A673 (cell line): ENCODE measurements around the gene BCKDHA. TPM values are rescaled to one million over a fixed set of nuclear protein-coding genes. Genes with fewer than 3 reads are reported as not detected.
A peak's percentile ranks its signal among the peaks of the same experiment; 100 is the strongest.
"Not testable (repeated sequence)": the region's sequence is repeated elsewhere in the genome, so short reads cannot be mapped to it uniquely, and the experiment has no call there.

ENCODE experiments used
- BruUV-seq: library from RNA; stranded (reverse); fragments of 400-500 nt; replicated peaks from 2 replicates; lab custom pipeline; 2021; lab: Mats Ljungman, UMichigan
- CTCF ChIA-PET: fragments of 300-600 bp; sonication (Branson Sonifier 250); formaldehyde crosslinking; loops from one replicate; lab custom pipeline; 2022; ENCODE audit warnings: antibody characterized with exemption; lab: Charles Lee
- POLR2A ChIA-PET: fragments of 300-600 bp; sonication (Branson Sonifier 250); formaldehyde crosslinking; loops from one replicate; lab custom pipeline; 2022; ENCODE audit warnings: antibody characterized with exemption; ENCODE audit not compliant: low non-redundant PET; lab: Charles Lee
- DNase-seq: peaks from one replicate; pipeline ENCODE4 v3.0.0-alpha.2; 2015; ENCODE audit warnings: low spot score
- H3K27ac ChIP-seq: fragments of 200-600 bp; sonication (generic); 2 replicates; pipeline ENCODE4 v1.5.1; 2016; ENCODE audit warnings: mixed run types, low read depth, mild to moderate bottlenecking, mixed read lengths, antibody characterized with exemption, low read length; ENCODE audit not compliant: poor library complexity, severe bottlenecking
- H3K27me3 ChIP-seq: fragments of 200-600 bp; sonication (generic); replicated peaks from 2 replicates; pipeline ENCODE4 v1.6.1; 2017; ENCODE audit warnings: mixed run types, low read depth, mild to moderate bottlenecking, mixed read lengths, antibody characterized with exemption, low read length; ENCODE audit not compliant: insufficient read depth, poor library complexity
- H3K36me3 ChIP-seq: fragments of 200-600 bp; sonication (generic); 2 replicates; pipeline ENCODE4 v1.6.1; 2016; ENCODE audit warnings: mixed run types, mild to moderate bottlenecking, mixed read lengths, antibody characterized with exemption, low read length; ENCODE audit not compliant: insufficient read depth, poor library complexity, severe bottlenecking
- H3K4me1 ChIP-seq: fragments of 200-600 bp; sonication (generic); 2 replicates; pipeline ENCODE4 v1.6.1; 2017; ENCODE audit warnings: mixed run types, mild to moderate bottlenecking, mixed read lengths, antibody characterized with exemption, low read length; ENCODE audit not compliant: insufficient read depth, poor library complexity, severe bottlenecking
- H3K4me3 ChIP-seq: fragments of 200-600 bp; sonication (generic); 2 replicates; pipeline ENCODE4 v1.5.1; 2016; ENCODE audit warnings: low read depth, mixed run types, mild to moderate bottlenecking, mixed read lengths, low read length; ENCODE audit not compliant: poor library complexity, severe bottlenecking
- H3K9me3 ChIP-seq: fragments of 200-600 bp; sonication (generic); 2 replicates; pipeline ENCODE4 v1.6.1; 2016; ENCODE audit warnings: mixed run types, low read depth, mild to moderate bottlenecking, mixed read lengths, antibody characterized with exemption, low read length; ENCODE audit not compliant: poor library complexity, severe bottlenecking
- EZH2 ChIP-seq: fragments of 200-600 bp; sonication (generic); IDR thresholded peaks from 2 replicates; pipeline ENCODE4 v1.6.1; 2017; ENCODE audit warnings: borderline replicate concordance, low read depth, mild to moderate bottlenecking, mixed read lengths, antibody characterized with exemption, low read length; ENCODE audit not compliant: poor library complexity, severe bottlenecking
- intact Hi-C: fragments of 100-400 bp; cut with micrococcal nuclease; formaldehyde crosslinking; loops from one replicate; pipeline ENCODE4 v1.10.0; 2022; ENCODE audit not compliant: unreplicated experiment
- total RNA-seq: library from RNA; stranded (reverse); gene quantifications from 2 replicates; pipeline ENCODE4 v1.2.3, GENCODE V29; 2021
- TF ChIP-seq, protein P1 (sequence below): fragments of 300-800, 200-600 bp; sonication (generic); conservative IDR thresholded peaks from 2 replicates; pipeline ENCODE4 v1.5.1; 2017; ENCODE audit warnings: low read depth, mild to moderate bottlenecking, antibody characterized with exemption, low read length, moderate library complexity, mixed read lengths

BCKDHA gene
- total RNA-seq, 1 experiment from 2014 or later: 14.7 TPM

DNA sequence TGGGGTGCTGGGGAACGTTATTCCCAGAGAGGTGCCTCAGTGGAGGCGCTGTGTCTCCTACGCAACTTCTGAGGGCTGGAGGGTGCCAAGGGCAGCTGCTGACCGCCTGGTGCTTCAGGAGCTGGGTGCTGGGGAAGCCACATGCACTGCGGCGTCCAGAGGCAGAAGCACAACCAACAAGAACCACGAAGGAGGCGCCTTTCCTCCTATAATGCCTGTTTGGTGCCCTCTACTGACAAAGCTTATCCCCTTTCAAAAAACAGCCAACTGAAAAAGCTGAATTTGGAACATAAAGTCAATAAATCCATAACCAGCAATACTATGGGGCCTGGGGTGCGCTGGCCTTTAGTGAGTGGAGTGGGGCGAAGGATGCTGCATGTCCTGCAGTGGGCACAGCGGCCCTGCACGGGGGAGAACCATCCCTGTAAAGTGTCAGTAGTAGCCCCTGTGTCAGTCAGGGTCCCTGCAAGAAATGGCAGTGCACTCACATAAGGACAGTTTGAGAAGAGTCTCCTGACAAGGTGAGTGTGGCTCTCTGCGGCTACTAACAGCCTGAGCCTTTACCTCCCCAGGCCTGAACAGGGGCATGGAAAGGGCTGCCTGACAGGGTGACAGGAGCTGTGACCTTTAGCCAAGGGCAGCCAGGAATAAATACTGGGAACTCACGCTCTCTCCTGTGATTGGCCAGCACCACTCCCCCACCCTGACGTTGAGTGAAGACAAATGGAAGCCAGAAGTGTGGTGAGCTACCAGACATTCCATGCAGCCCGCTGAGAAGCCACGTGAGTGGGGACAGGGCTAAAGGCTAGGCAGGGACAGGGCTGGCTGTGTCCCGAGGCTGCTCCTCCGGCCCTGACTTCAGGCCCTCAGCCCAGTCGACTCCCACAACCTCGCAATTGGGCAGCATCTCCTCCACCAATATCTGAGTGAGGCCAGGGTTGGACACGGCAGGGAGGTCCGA lies 34.1 kb downstream of the BCKDHA start:
- DNase-seq: peak; percentile 36
- Histone ChIP-seq H3K9me3 (no peaks in the 10 kb centered on the region), H3K27me3 (no peaks in the 10 kb centered on the region), H3K27ac (peak overlapping the region; percentile 26), H3K4me1 (peaks cover 24% of the 10 kb centered on the region), H3K36me3 (peaks cover 14% of the 10 kb centered on the region), H3K4me3 (no peak overlapping the region)
- intact Hi-C loops: no loop called here
- CTCF ChIA-PET: interaction anchor here (0.5 to 0.6 kb wide), 2 partner anchors 8 to 70 kb away, joined by 4 to 5 read pairs; no protein-coding TSS in a partner anchor
- TF ChIP-seq, protein P1, sequence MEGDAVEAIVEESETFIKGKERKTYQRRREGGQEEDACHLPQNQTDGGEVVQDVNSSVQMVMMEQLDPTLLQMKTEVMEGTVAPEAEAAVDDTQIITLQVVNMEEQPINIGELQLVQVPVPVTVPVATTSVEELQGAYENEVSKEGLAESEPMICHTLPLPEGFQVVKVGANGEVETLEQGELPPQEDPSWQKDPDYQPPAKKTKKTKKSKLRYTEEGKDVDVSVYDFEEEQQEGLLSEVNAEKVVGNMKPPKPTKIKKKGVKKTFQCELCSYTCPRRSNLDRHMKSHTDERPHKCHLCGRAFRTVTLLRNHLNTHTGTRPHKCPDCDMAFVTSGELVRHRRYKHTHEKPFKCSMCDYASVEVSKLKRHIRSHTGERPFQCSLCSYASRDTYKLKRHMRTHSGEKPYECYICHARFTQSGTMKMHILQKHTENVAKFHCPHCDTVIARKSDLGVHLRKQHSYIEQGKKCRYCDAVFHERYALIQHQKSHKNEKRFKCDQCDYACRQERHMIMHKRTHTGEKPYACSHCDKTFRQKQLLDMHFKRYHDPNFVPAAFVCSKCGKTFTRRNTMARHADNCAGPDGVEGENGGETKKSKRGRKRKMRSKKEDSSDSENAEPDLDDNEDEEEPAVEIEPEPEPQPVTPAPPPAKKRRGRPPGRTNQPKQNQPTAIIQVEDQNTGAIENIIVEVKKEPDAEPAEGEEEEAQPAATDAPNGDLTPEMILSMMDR: peak; percentile 49
- TF ChIP-seq EZH2: no peak
- TSS peak; percentile 60 for BruUV-seq
- POLR2A ChIA-PET: no interaction called here

DNA sequence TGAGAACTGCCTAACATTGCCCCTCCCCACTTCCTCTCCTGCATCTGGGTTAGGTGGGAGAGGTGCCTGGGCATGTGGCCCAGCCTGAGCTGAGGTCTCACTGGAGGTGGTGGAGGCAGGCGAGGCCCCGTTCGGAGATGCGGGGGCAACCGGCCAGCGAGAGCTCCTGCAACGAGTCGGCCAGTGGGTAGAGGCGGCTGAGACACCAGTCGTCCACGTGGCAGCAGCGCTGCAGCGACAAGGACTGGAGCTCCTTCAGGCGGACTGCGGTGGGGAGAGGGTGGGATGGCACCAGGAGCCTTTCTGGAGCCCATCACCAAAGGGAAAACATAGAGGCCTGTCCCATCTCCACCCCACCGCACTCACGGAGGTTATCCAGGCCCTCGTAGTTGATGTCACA lies 35.6 kb downstream of the BCKDHA start:
- Histone ChIP-seq H3K36me3 (peaks cover 14% of the 10 kb centered on the region), H3K4me1 (peaks cover 9% of the 10 kb centered on the region), H3K9me3 (no peaks in the 10 kb centered on the region), H3K4me3 (no peak overlapping the region), H3K27ac (no peak overlapping the region), H3K27me3 (no peaks in the 10 kb centered on the region)
- no peak for TF ChIP-seq EZH2
- TF ChIP-seq, protein P1: no peak
- DNase-seq: no peak
- no TSS peak for BruUV-seq
- ChIA-PET POLR2A (no interaction called here), CTCF (no interaction called here)
- intact Hi-C loops: no loop called here

DNA sequence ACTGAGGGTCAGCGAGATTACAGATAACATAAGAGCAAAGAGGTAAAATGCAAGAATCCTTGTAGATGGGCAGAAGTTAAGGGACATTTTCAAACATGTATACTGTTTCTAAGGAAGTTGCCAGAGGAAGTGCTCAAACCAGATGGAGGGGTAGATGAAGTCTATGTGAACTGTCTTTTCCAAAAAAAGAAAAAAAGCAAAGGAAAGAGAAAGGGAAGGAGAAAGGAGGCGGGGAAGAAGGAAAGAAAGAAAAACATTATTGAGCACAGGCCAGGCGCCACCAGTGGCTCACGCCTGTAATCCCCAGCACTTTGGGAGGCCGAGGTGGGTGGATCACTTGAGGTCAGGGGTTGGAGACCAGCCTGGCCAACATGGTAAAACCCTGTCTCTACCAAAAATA lies 36.8 kb downstream of the BCKDHA start:
- BruUV-seq: no TSS peak
- Histone ChIP-seq H3K27me3 (no peaks in the 10 kb centered on the region), H3K36me3 (peaks cover 10% of the 10 kb centered on the region), H3K4me1 (peaks cover 8% of the 10 kb centered on the region), H3K27ac (no peak overlapping the region), H3K4me3 (no peak overlapping the region), H3K9me3 (no peaks in the 10 kb centered on the region)
- POLR2A ChIA-PET: no interaction called here
- no peak for DNase-seq
- CTCF ChIA-PET: no interaction called here
- intact Hi-C loops: no loop called here
- no peak for TF ChIP-seq EZH2
- TF ChIP-seq, protein P1: no peak

DNA sequence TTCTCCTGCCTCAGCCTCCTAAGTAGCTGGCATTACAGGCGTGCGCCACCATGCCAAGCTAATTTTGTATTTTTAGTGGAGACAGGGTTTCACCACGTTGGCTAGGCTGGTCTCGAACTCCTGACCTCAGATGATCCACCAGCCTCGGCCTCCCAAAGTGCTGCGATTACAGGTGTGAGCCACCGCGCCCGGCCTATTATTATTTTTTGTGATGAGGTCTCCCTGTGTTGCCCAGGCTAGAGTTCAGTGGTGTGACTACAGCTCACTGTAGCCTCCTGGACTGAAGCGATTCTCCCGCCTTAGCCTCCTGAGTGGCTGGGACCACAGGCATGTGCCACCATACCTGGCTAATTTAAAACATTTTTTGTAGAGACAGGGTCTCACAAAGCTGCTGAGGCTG lies 37.8 kb downstream of the BCKDHA start:
- H3K27ac ChIP-seq, intact Hi-C loops, H3K27me3 ChIP-seq, POLR2A ChIA-PET, H3K4me1 ChIP-seq, BruUV-seq, H3K4me3 ChIP-seq, H3K9me3 ChIP-seq, DNase-seq: not testable (repeated sequence)
- peaks cover 10% of the 10 kb centered on the region for H3K36me3 ChIP-seq
- CTCF ChIA-PET: interaction anchor here (1.2 kb wide), 1 partner anchor 14 kb away, joined by 4 read pairs; no protein-coding TSS in a partner anchor
